Testis (tissue), 2 donors: ENCODE measurements around the gene SGSM2.

Experiments
- POLR2A ChIP-seq: fragments of 450-650 bp; IDR thresholded peaks from one replicate; pipeline ENCODE4 v1.6.1; 2017; ENCODE audit warnings: antibody characterized with exemption, mild to moderate bottlenecking, moderate library complexity
- TF ChIP-seq, protein P1 (sequence below), 3 experiments: fragments of 450-650 bp in 2 of 3; fragments of 200-600 bp in 1 of 3; sonication (generic) in 1 of 3; IDR thresholded peaks; one replicate each; pipeline ENCODE4 v1.5.1; 2016 to 2019; ENCODE audit warnings: antibody characterized with exemption in 3 of 3, mild to moderate bottlenecking in 2 of 3, moderate library complexity in 1 of 3

DNA sequence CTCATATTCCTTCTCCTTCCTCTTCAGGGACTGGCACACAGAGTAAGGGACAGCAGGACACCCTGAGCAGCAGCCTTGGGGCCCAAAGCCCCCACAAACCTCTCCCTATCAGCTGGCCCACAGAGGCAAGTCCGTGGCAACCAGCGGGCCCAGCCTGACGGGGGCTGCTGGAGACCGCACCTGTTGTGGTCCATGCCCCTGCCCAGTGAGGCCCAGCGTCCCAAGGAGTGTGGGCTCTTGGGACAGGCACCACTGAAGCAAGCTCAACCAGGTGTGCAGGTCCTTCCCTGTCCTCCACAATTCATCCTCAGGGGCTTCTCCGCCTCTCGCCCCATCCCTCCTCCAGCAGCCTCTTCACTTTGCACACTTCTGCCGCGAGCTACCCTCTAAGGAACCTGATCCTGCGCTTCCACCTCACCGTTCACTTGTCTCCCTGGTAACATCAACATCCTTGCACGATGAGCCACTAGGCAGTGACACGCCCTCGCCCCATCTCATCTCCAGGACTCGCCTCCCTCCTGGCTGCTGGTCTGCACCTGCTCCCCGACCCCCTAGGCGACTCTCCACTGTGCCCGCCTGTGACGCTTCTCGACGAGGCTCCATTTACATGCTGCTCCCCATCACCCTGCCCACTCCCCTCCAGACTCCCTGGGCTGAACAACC lies 50.9 kb downstream of the SGSM2 start:
- TF ChIP-seq, protein P1, sequence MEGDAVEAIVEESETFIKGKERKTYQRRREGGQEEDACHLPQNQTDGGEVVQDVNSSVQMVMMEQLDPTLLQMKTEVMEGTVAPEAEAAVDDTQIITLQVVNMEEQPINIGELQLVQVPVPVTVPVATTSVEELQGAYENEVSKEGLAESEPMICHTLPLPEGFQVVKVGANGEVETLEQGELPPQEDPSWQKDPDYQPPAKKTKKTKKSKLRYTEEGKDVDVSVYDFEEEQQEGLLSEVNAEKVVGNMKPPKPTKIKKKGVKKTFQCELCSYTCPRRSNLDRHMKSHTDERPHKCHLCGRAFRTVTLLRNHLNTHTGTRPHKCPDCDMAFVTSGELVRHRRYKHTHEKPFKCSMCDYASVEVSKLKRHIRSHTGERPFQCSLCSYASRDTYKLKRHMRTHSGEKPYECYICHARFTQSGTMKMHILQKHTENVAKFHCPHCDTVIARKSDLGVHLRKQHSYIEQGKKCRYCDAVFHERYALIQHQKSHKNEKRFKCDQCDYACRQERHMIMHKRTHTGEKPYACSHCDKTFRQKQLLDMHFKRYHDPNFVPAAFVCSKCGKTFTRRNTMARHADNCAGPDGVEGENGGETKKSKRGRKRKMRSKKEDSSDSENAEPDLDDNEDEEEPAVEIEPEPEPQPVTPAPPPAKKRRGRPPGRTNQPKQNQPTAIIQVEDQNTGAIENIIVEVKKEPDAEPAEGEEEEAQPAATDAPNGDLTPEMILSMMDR (IDR thresholded peaks at IDR 0.05) = no peak
- TF ChIP-seq POLR2A = no peak
